Glutamatergic neuron (in vitro differentiated cells): ENCODE data around the gene IGSF3. TPM values are rescaled to one million over a fixed set of nuclear protein-coding genes. Genes with fewer than 3 reads are reported as not detected.

Source experiments
- DNase-seq: peaks from one replicate; pipeline ENCODE4 v3.0.0; 2022
- H3K27ac Mint-ChIP-seq: one replicate; pipeline ENCODE4 v1.8.0; 2020; ENCODE audit warnings: mild to moderate bottlenecking, mixed read lengths, inconsistent platforms; ENCODE audit not compliant: unreplicated experiment
- H3K27me3 Mint-ChIP-seq: one replicate; pipeline ENCODE4 v1.8.0; 2020; ENCODE audit warnings: mild to moderate bottlenecking, moderate library complexity, mixed read lengths, inconsistent platforms; ENCODE audit not compliant: unreplicated experiment
- H3K36me3 Mint-ChIP-seq: one replicate; pipeline ENCODE4 v1.8.0; 2020; ENCODE audit warnings: mild to moderate bottlenecking, mixed read lengths, inconsistent platforms; ENCODE audit not compliant: unreplicated experiment
- H3K4me1 Mint-ChIP-seq: one replicate; pipeline ENCODE4 v1.8.0; 2020; ENCODE audit warnings: mild to moderate bottlenecking, low read depth, mixed read lengths, inconsistent platforms; ENCODE audit not compliant: unreplicated experiment
- H3K4me3 Mint-ChIP-seq: one replicate; pipeline ENCODE4 v1.8.0; 2020; ENCODE audit warnings: mild to moderate bottlenecking, mixed read lengths, inconsistent platforms; ENCODE audit not compliant: unreplicated experiment
- H3K9me3 Mint-ChIP-seq: one replicate; pipeline ENCODE4 v1.8.0; 2020; ENCODE audit warnings: mild to moderate bottlenecking, moderate library complexity, mixed read lengths, inconsistent platforms; ENCODE audit not compliant: unreplicated experiment
- total RNA-seq: library from RNA; stranded (reverse); fragmentation: NEBNext Ultra II Directional; extraction: Animal tissue kit (Norgen Biotek cat#: 25700); gene quantifications from one replicate; pipeline ENCODE4 v1.2.1, GENCODE V29; 2021; ENCODE audit not compliant: unreplicated experiment
- TF ChIP-seq, protein P1 (sequence below): fragments of 200-600 bp; sonication (generic); IDR thresholded peaks from one replicate; pipeline ENCODE4 v1.5.0; 2021; ENCODE audit not compliant: partially characterized antibody, unreplicated experiment

IGSF3 gene
- total RNA-seq, 1 donor from 2014 or later: 110 TPM

DNA sequence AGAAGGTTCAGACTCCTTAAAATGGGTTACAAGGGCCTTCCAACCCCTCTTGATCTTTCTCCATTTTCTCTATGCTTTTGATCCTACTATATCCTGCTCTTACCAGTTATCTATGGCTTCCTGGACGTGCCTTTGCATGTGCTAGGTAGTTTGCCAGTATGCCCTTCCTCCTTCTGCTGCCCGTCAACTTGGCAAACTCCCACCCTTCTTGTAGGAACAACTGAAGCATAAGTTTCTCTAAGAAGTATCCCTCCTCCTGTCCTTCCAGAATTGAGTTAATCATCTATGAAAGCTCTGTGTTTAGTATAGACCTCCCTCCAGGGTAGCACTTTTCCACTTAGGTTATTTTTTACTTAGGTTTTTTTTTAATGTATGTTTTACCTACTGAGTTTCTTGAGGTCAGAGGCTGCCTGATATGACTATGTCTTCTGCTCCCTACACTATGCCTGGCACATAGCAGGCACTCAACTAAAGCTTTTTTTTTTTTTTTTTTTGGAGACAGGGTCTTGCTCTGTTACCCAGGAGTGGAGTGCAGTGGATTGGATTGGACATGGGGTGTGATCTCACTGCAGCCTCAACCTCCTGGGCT is 10.0 kb upstream of the IGSF3 start:
- Mint-ChIP-seq H3K4me1 (peaks cover 8% of the 10 kb centered on the region), H3K36me3 (no peaks in the 10 kb centered on the region), H3K4me3 (no peak overlapping the region), H3K9me3 (peaks cover 4% of the 10 kb centered on the region), H3K27ac (no peak overlapping the region), H3K27me3 (peaks cover 8% of the 10 kb centered on the region)
- no peak for DNase-seq
- TF ChIP-seq, protein P1, sequence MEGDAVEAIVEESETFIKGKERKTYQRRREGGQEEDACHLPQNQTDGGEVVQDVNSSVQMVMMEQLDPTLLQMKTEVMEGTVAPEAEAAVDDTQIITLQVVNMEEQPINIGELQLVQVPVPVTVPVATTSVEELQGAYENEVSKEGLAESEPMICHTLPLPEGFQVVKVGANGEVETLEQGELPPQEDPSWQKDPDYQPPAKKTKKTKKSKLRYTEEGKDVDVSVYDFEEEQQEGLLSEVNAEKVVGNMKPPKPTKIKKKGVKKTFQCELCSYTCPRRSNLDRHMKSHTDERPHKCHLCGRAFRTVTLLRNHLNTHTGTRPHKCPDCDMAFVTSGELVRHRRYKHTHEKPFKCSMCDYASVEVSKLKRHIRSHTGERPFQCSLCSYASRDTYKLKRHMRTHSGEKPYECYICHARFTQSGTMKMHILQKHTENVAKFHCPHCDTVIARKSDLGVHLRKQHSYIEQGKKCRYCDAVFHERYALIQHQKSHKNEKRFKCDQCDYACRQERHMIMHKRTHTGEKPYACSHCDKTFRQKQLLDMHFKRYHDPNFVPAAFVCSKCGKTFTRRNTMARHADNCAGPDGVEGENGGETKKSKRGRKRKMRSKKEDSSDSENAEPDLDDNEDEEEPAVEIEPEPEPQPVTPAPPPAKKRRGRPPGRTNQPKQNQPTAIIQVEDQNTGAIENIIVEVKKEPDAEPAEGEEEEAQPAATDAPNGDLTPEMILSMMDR: no peak

- H3K4me1 Mint-ChIP-seq: peaks cover 15% of the 10 kb centered on the region
- TF ChIP-seq, protein P1: no peak
- DNase-seq: no peak
- H3K27me3 Mint-ChIP-seq: peaks cover 9% of the 10 kb centered on the region
- no peaks in the 10 kb centered on the region for H3K36me3 Mint-ChIP-seq
- H3K9me3 Mint-ChIP-seq: peaks cover 6% of the 10 kb centered on the region
- no peak overlapping the region for H3K4me3 Mint-ChIP-seq
- H3K27ac Mint-ChIP-seq: no peak overlapping the region
Observed at GRCh38 chr1:116676291-116676690, 8.8 kb upstream of the IGSF3 start.

DNA sequence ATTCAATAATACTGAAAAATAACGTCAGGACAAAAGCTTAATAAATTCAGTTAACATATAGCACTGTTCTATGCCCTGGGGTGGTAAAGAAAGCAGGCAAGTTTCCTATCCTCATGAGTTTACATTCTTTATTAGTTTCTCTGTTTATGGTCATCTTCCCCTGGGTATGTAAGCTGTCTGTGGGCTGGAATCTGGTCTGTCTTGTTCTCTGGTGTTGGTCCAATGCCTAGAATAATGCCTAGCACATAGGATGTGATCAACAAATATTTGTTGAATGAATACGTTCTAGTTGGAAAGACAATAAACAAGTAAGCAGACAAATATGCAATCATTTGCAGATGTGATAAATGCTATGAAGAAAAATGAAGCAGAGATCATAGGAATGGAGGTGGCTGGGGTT is 7.2 kb upstream of the IGSF3 start:
- Mint-ChIP-seq H3K27ac (no peak overlapping the region), H3K9me3 (peaks cover 9% of the 10 kb centered on the region), H3K36me3 (no peaks in the 10 kb centered on the region), H3K27me3 (peaks cover 11% of the 10 kb centered on the region), H3K4me3 (no peak overlapping the region), H3K4me1 (peaks cover 21% of the 10 kb centered on the region)
- TF ChIP-seq, protein P1: no peak
- DNase-seq: no peak

GRCh38 chr1:116674011-116674531 is 6.5 kb upstream of the IGSF3 start:
- TF ChIP-seq, protein P1: no peak
- Mint-ChIP-seq H3K4me1 (peaks cover 21% of the 10 kb centered on the region), H3K36me3 (no peaks in the 10 kb centered on the region), H3K27ac (no peak overlapping the region), H3K4me3 (no peak overlapping the region), H3K27me3 (peaks cover 11% of the 10 kb centered on the region), H3K9me3 (peaks cover 9% of the 10 kb centered on the region)
- DNase-seq: no peak

DNA sequence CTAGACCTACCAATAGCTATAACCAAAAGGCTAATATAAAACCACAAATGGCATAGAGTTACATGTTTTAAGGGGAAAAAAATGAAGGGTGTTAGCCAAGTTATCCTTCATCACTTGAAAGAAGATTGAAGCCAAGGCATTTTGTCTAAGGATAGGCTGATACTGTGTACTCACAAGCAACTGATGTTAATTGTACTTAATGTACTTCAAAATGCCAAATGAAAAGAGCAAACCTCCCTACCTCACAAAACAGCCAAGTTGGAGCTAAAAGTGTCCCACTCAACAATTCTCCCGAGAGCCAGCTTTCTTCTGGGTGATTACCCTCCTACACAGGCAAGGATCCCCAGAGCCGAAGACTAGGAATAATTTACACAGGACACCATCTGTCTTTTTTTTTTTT is 4.4 kb upstream of the IGSF3 start:
- no peaks in the 10 kb centered on the region for H3K36me3 Mint-ChIP-seq
- H3K9me3 Mint-ChIP-seq: peaks cover 5% of the 10 kb centered on the region
- peak overlapping the region; percentile 21 for H3K4me3 Mint-ChIP-seq
- H3K27ac Mint-ChIP-seq: peak overlapping the region; percentile 67
- no peak for DNase-seq
- peaks cover 7% of the 10 kb centered on the region for H3K27me3 Mint-ChIP-seq
- TF ChIP-seq, protein P1: no peak
- peaks cover 21% of the 10 kb centered on the region for H3K4me1 Mint-ChIP-seq
